Panc1 (cell line): Measurements from ENCODE around the gene ACER3. TPM values are rescaled to one million over a fixed set of nuclear protein-coding genes. Genes with fewer than 3 reads are reported as not detected.

Source experiments
- ATAC-seq: fragments of 200-7000 bp; cut with Tn5 transposase; 2 replicates; pipeline ENCODE4 v1.9.1; 2020; ENCODE audit warnings: mild to moderate bottlenecking, moderate library complexity
- BruUV-seq: library from RNA; stranded (reverse); fragments of 400-500 nt; replicated peaks from 2 replicates; lab custom pipeline; 2021; lab: Mats Ljungman, UMichigan
- CTCF ChIA-PET: fragments of 300-600 bp; sonication (Branson Sonifier 250); formaldehyde crosslinking; loops from one replicate; lab custom pipeline; 2022; ENCODE audit warnings: antibody characterized with exemption; lab: Charles Lee
- POLR2A ChIA-PET: fragments of 300-600 bp; sonication (Branson Sonifier 250); formaldehyde crosslinking; loops from one replicate; lab custom pipeline; 2022; ENCODE audit warnings: antibody characterized with exemption; lab: Charles Lee
- DNase-seq: peaks from one replicate; pipeline ENCODE4 v3.0.0-alpha.2; 2010; ENCODE audit warnings: low read depth, low spot score
- H3K27ac ChIP-seq: 2 replicates; pipeline ENCODE4 v1.5.1; 2011; ENCODE audit warnings: mild to moderate bottlenecking, low read length, inconsistent platforms
- H3K27me3 ChIP-seq: fragments of 200-500 bp; sonication (Bioruptor generic); 2 replicates; pipeline ENCODE4 v1.6.0; 2014; ENCODE audit warnings: low read length, inconsistent platforms; ENCODE audit not compliant: control insufficient read depth, insufficient read depth
- H3K36me3 ChIP-seq: fragments of 200-500 bp; sonication (Bioruptor generic); 2 replicates; pipeline ENCODE4 v1.5.1; 2014; ENCODE audit warnings: inconsistent platforms, mild to moderate bottlenecking, low read length, moderate library complexity; ENCODE audit not compliant: control insufficient read depth, insufficient read depth
- H3K4me1 ChIP-seq: 2 replicates; pipeline ENCODE4 v1.5.1; 2011; ENCODE audit warnings: inconsistent platforms, mild to moderate bottlenecking, low read length, moderate library complexity; ENCODE audit not compliant: control insufficient read depth, insufficient read depth
- H3K4me3 ChIP-seq, 2 experiments: 2 replicates each; pipeline ENCODE4 v1.5.1; 2011 to 2012; ENCODE audit warnings: low read depth in 2 of 2, low read length in 2 of 2, mild to moderate bottlenecking in 2 of 2, inconsistent platforms in 1 of 2, moderate library complexity in 1 of 2
- H3K9me3 ChIP-seq: fragments of 200-500 bp; sonication (Bioruptor generic); 2 replicates; pipeline ENCODE4 v1.5.1; 2014; ENCODE audit warnings: low read depth, mild to moderate bottlenecking, inconsistent platforms, low read length, moderate library complexity; ENCODE audit not compliant: control insufficient read depth, insufficient read depth
- CTCF ChIP-seq: fragments of 450-650 bp; IDR thresholded peaks from 2 replicates; pipeline ENCODE4 v1.5.1; 2017; ENCODE audit warnings: mild to moderate bottlenecking
- POLR2AphosphoS5 ChIP-seq: IDR thresholded peaks from 2 replicates; pipeline ENCODE4 v1.6.1; 2012; ENCODE audit warnings: mild to moderate bottlenecking, low read depth, low read length, moderate library complexity
- REST ChIP-seq, 2 experiments: IDR thresholded peaks; 2 replicates each; pipeline ENCODE4 v1.6.1; 2011 to 2012; ENCODE audit warnings: low read depth in 2 of 2, control low read depth in 1 of 2, low read length in 1 of 2, mild to moderate bottlenecking in 1 of 2, moderate library complexity in 1 of 2; ENCODE audit not compliant: insufficient read depth in 1 of 2
- SIN3A ChIP-seq: IDR thresholded peaks from 2 replicates; pipeline ENCODE4 v1.6.1; 2012; ENCODE audit warnings: low read depth, mild to moderate bottlenecking, low read length, moderate library complexity, borderline replicate concordance; ENCODE audit not compliant: insufficient read depth
- TCF7L2 ChIP-seq: IDR thresholded peaks from 2 replicates; pipeline ENCODE4 v1.6.1; 2011; ENCODE audit warnings: mild to moderate bottlenecking, low read depth, low read length, inconsistent platforms
- in situ Hi-C: cut with HindIII; loops from 2 replicates; pipeline ENCODE4 v1.10.0; 2016; ENCODE audit warnings: low sequenced_read_pairs, low pct_unique_long_range_greater_than_20kb
- intact Hi-C: fragments of 100-400 bp; cut with micrococcal nuclease; formaldehyde crosslinking; loops from one replicate; pipeline ENCODE4 v1.10.0; 2022; ENCODE audit not compliant: unreplicated experiment
- total RNA-seq: library from RNA; stranded (reverse); gene quantifications from one replicate; pipeline ENCODE4 v1.2.1, GENCODE V29; 2021; ENCODE audit not compliant: unreplicated experiment

ACER3 gene
- total RNA-seq, 1 experiment from 2014 or later, result 41.8 TPM

- ChIA-PET POLR2A (no interaction called here), CTCF (no interaction called here)
- H3K4me1 ChIP-seq, result no peaks in the 10 kb centered on the region
- no peaks in the 10 kb centered on the region for H3K27me3 ChIP-seq
- intact Hi-C loops (no loop called here), in situ Hi-C loops (no loop called here)
- ATAC-seq, result no peak
- H3K4me3 ChIP-seq, result no peak overlapping the region
- no TSS peak for BruUV-seq
- no peak for DNase-seq
- TF ChIP-seq CTCF, result no peak
- no peak for TF ChIP-seq SIN3A
- no peak for TF ChIP-seq REST (IDR thresholded peaks at IDR 0.05; ENCODE audit: insufficient read depth in 1 of 2, low read depth in 2 of 2, low read length in 1 of 2)
- TF ChIP-seq POLR2AphosphoS5, result no peak
- TF ChIP-seq TCF7L2, result no peak
- no peaks in the 10 kb centered on the region for H3K36me3 ChIP-seq
- no peaks in the 10 kb centered on the region for H3K9me3 ChIP-seq
- no peak overlapping the region for H3K27ac ChIP-seq
These were observed 138.9 kb downstream of the ACER3 start for GRCh38 chr11:76999597-76999996.

GRCh38 chr11:77001613-77002012 is 140.9 kb downstream of the ACER3 start:
- intact Hi-C loops (no loop called here), in situ Hi-C loops (no loop called here)
- ATAC-seq (no peak), DNase-seq (no peak)
- CTCF ChIA-PET, result no interaction called here
- Histone ChIP-seq H3K4me3 (no peak overlapping the region), H3K9me3 (no peaks in the 10 kb centered on the region), H3K27ac (no peak overlapping the region), H3K36me3 (no peaks in the 10 kb centered on the region), H3K27me3 (no peaks in the 10 kb centered on the region), H3K4me1 (no peaks in the 10 kb centered on the region)
- no peak for TF ChIP-seq TCF7L2
- TF ChIP-seq CTCF, result no peak
- TF ChIP-seq POLR2AphosphoS5, result no peak
- TF ChIP-seq REST (IDR thresholded peaks at IDR 0.05; ENCODE audit: insufficient read depth in 1 of 2, low read depth in 2 of 2, low read length in 1 of 2), result no peak
- no peak for TF ChIP-seq SIN3A
- POLR2A ChIA-PET, result interaction anchor here (0.9 kb wide), 1 partner anchor 13 kb away, joined by 3 read pairs; no protein-coding TSS in a partner anchor
- no TSS peak for BruUV-seq
